HG03139 (cell line): ENCODE measurements around the gene SPINK13.
"Not testable (repeated sequence)": the region's sequence is repeated elsewhere in the genome, so short reads cannot be mapped to it uniquely, and the experiment has no call there.

Experiments
- ATAC-seq: cut with Tn5 transposase; IDR thresholded peaks from one replicate; pipeline ENCODE4 v1.9.1; 2021; ENCODE audit not compliant: unreplicated experiment

Gene SPINK13

GRCh38 chr5:148311484-148311883 lies 42.9 kb downstream of the SPINK13 start:
- ATAC-seq: no peak

DNA sequence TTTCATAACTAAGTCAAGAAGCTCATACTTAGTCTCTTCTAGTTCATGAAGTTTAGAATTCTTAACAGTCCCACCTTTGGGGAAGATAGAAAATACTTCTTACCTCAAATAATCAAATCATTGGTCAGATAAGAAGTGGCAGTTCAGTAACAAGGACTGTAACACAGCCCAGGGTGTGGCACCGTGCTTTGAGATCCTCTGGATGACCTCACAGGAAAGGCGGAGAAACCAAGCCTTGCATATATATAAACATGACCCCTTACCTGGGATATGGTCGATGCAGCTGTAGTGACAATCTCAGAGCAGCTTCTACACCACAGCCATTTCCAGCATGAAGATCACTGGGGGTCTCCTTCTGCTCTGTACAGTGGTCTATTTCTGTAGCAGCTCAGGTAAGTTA lies 43.6 kb downstream of the SPINK13 start, which contains the start of gene SPINK7:
Gene SPINK7, plus strand, starts transcription at position 271 of the 400 bp plus-strand sequence. Its CDS starts 61 bp downstream, at position 332.
- ATAC-seq: no peak

GRCh38 chr5:148314187-148314586 lies 45.6 kb downstream of the SPINK13 start:
- no peak for ATAC-seq

- no peak for ATAC-seq
These were observed 46.1 kb downstream of the SPINK13 start for GRCh38 chr5:148314731-148315130.

GRCh38 chr5:148320011-148320963 lies 51.7 kb downstream of the SPINK13 start:
- not testable (repeated sequence) for ATAC-seq

GRCh38 chr5:148333262-148333849 lies 64.8 kb downstream of the SPINK13 start:
- ATAC-seq: no peak

GRCh38 chr5:148335259-148335658 lies 66.7 kb downstream of the SPINK13 start, which contains the start of gene SPINK9:
SPINK9 (plus strand) TSS chr5:148335559; CDS start chr5:148335614, 55 bp downstream.
- no peak for ATAC-seq
